ENCODE results near the gene TMCO6.
"Not testable (repeated sequence)": the region's sequence is repeated elsewhere in the genome, so short reads cannot be mapped to it uniquely, and the experiment has no call there.

The TMCO6 gene

GRCh38 chr5:140630292-140631035, 8.8 kb upstream of the TMCO6 start:
- peak; percentile 31 for DNase-seq (ENCODE audit: low spot score)

DNA sequence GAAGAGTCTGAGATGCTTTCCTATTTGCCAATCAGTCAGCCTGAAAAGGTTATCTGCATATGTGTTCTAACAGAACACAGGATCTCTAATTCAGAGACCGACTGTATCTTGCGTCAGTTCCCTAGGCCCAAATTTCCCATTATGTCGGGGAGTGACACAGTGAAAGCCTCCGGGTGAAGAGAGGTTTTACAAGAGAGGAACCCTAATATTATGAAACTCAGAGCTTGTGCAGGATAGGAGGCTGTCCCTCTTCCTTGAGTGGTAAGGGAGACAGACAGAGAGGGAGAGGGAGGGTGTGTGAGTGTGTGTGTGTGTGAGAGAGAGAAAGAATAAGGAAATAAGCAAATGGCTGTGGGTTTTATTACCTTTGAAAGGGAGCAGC, 8.2 kb upstream of the TMCO6 start:
- no peak for DNase-seq (ENCODE audit: low spot score)

GRCh38 chr5:140631831-140632365, 7.4 kb upstream of the TMCO6 start:
- DNase-seq (ENCODE audit: low spot score): peak; percentile 23

DNA sequence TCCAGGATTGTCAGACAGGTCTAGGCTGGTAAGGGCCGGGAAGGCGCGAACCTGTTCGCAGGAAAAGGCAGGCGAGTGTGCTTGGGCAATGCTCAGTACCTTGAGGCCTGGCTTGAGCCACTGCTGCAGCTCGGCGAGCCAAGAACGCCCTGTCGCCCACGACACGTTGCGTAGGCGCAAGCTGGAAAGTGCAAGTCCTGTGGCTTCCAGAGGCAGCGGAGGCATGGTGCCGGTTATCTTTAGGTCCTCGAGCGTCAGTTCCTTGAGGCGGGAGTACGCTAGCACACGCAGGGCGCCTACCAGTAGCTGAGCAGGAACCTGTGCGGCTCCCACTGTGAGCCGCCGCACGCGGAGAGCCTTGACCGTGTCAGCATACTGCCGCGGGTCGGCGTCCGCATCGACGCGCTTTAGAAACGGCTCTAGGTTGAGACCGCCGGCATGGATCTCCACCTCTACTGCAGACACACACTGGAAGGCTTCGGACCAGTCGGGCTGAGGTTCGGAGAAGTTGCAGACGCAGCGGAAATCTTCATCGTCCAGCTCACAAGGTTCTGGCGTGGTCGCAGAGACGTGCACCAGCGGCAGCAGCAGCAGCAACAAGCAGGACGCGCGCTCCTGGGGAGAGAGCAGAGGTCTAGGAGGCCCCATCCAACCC, 6.8 kb upstream of the TMCO6 start:
- peak; percentile 45 for DNase-seq (ENCODE audit: low spot score)

GRCh38 chr5:140633021-140633471, 6.2 kb upstream of the TMCO6 start, which contains the start of gene CD14:
Gene CD14, minus strand, starts transcription at chr5:140633175. Its CDS starts 104 bp downstream, at chr5:140633071.
- peak; percentile 51 for DNase-seq (ENCODE audit: low spot score)

DNA sequence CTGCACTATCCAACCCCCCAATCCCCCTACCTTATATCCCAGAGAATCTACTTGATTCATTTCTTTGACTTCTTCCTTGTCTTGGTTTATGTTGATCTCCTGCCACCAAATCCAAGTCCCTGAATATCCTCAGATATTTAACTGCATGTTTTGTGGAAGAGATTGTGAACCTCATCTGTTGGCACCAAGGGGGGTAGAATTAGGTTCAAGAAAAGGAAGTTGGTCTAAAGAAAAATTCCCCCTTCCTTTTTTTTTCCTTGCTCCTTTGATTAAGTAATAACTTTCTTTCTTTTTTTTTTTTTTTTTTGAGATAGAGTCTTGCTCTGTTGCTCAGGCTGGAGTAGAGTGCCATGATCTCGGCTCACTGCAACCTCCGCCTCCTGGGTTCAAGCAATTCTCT, 5.8 kb upstream of the TMCO6 start:
- no peak for DNase-seq (ENCODE audit: low spot score)

DNA sequence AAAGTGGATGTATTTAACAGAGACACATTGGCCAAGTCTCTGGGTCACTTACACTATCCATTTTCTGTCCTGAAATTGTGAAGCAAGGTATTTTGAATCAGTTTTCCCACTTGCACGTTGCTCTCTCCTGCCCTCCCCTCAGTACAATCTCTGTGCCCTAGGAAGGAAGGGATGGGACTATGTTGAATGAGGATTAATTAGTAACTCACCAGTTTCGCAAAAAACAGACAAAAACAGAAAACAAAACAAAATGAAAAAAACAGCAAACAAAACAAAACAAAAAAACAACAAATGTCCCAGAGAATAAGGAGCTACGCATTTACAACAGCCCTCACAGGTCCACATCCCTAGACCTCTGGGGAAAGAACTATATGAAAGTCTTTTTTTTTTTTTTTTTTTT, 5.1 kb upstream of the TMCO6 start:
- no peak for DNase-seq (ENCODE audit: low spot score)

DNA sequence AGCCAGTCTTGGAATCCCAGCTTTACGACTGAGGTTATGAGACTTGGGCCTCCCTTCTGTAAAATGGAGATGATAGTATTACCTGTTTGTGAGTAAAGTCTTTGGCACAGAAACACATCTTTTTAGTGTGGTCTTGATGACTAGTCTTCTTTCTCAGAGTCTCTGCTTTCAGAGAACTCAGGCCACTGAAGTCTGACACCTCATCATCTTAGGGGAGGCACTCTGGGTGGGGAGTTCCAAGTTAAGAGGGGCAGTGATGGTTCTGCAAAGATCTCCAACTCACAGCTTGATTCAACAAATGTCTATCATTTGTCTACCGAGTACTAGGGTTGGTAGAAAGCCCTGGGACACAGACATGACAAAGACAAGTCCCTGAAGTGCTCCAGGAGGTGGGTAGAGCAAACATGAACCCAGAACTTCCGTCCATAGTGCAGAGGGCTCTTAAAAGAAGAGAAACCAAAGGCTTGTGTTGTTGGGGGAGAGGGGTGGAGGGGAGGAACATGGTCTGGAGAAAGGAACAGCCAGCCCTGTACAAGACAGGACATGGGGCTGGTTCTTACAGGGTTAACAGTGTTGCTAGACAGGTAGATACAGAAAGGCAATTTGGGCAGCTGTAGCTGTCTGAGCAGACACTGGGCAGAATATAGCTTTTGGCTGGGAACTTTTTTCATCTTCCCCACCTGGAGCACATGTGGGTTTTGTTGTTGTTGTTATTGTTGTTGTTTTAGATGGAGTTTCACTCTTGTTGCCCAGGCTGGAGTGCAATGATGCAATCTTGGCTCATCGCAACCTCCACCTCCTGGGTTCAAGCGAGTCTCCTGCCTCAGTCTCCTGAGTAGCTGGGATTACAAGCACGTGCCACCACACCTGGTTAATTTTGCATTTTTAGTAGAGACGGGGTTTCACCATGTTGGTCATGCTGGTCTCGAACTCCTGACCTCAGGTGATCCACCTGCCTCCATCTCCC, 3.7 kb upstream of the TMCO6 start:
- DNase-seq (ENCODE audit: low spot score): no peak

DNA sequence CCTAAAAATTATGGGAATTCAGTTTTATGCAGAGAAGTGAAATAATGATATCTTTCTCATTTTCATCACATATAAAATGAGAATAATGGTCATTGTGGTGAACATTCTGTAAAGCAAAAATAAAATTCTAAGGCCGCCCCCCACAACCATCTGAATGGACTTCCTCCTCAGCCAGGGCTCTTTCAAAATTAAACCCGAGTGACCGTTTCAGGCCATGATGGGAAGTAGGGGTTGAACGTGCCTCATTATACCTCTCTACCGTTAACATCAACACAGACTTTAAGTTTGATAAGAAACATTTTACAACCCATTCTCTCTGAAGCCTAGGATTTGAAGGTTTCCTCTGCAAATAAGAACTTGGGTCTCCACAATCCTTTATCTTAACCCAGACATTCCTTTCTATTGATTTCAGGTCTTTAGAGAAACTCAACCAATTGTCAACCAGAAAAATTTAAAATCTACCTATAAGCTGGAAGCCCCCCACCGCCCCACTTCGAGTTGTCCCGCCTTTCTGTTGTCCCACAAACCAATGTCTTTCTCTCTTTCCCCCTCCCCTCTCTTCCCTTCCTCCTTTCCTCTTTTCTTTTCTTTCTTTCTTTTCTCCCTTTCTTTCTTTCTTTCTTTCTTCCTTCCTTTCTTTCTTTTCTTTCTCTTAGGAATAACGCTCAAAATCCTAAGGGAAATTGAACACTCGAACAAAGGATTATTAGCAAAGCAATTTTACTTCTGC, 1.7 kb upstream of the TMCO6 start:
- no peak for DNase-seq (ENCODE audit: low spot score)

- DNase-seq (ENCODE audit: low spot score): not testable (repeated sequence)
Observed at GRCh38 chr5:140638898-140639147, 428 bp upstream of the TMCO6 start.

DNA sequence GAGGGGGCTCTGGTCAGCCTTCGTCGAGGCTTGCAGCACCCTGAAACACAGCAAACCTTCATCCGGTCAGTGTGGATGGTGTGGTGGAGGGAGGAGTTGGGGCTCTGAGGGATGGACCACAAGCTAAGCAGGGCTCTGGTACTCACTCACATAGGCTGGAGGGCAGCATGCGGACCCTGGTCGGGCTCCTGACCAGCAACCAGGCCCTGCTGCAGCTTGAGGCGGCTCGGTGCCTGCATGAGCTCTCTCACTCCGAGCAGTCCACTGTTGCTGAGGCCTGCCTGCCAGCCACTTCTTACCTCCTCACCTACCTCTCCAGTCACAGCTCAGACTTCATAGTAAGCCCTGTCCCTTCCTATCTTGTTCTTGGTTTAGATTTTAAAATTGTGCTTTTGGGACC, 2.5 kb downstream of the TMCO6 start:
- DNase-seq (ENCODE audit: low spot score): no peak

DNA sequence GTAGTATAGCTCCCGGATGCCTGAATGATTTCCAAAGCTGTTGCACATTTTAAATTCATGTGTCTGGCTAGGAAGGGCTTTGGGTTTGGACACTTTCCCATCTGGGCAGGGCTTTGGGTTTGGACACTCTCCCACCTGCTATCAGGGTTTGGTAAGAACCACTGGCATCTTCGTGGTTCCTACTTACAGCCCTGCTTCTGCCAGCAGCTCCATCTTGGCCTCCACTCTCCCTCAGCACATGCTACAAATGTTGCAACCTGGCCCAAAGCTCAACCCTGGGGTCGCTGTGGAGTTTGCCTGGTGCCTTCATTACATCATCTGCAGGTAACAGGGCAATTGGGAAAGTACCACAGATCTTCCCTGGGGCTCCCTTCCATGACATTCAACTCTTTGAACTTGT, 3.5 kb downstream of the TMCO6 start:
- no peak for DNase-seq (ENCODE audit: low spot score)

- no peak for DNase-seq (ENCODE audit: low spot score)
Observed at GRCh38 chr5:140647042-140647419, 7.8 kb downstream of the TMCO6 start.

- DNase-seq (ENCODE audit: low spot score): no peak
Observed at GRCh38 chr5:140658870-140659269, 19.6 kb downstream of the TMCO6 start.

DNA sequence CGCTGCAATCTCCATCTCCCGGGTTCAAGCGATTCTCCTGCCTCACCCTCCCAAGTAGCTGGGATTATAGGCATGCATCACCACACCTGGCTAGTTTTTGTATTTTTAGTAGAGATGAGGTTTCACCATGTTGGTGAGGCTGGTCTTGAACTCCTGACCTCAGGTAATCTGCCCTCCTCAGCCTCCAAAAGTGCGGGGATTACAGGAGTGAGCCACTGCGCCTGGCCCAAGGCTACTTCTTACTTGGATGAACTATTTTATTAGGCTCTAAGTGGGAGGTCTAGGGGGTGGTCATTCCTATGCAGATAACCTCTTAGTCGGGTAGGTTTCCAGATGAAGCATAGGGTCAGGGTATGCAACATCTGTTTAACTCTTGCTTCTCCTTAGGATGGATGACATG, 21.1 kb downstream of the TMCO6 start:
- DNase-seq (ENCODE audit: low spot score): not testable (repeated sequence)

GRCh38 chr5:140664030-140664358, 24.7 kb downstream of the TMCO6 start:
- DNase-seq (ENCODE audit: low spot score): no peak

DNA sequence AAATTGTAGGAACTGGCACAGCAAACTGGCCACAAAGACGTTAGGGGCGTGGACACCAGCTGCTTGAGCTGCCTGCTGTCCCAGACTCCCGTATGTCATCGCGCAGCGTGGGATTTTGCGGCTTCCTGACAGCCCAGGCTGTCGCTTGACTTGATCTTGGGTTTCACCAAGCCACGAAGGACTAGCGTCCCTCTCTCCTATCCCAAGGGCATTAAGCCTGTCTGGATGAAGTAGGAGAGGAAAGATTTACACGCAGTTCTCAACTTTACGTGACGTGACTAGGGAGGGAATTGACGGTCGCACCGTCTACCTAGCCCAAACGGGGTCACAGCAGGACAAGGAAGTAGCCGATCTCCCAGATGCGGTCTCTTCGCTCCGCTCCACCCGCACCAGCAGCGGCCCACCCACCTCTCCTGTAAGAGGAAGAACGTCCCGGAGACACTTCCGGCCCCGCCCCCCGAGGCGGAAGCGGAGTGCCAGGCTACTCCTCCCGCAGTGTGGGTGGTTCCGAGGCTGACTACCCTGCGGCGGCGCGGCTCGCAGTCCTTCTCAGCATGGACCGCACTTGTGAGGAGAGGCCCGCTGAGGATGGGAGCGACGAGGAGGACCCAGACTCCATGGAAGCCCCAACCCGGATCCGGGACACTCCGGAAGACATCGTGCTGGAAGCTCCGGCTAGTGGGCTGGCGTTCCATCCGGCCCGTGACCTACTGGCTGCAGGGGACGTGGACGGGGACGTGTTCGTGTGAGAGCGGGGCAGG, 25.3 kb downstream of the TMCO6 start, which contains the start of gene WDR55:
Gene WDR55, plus strand, starts transcription at position 546 of the 761 bp plus-strand sequence. Its CDS starts 9 bp downstream, at position 555.
- DNase-seq (ENCODE audit: low spot score): peak; percentile 96

GRCh38 chr5:140671035-140671434, 31.8 kb downstream of the TMCO6 start:
- DNase-seq (ENCODE audit: low spot score): not testable (repeated sequence)

GRCh38 chr5:140671472-140672125, 32.3 kb downstream of the TMCO6 start:
- DNase-seq (ENCODE audit: low spot score): no peak

GRCh38 chr5:140672455-140673186, 33.4 kb downstream of the TMCO6 start:
- peak; percentile 36 for DNase-seq (ENCODE audit: low spot score)
